KOPT-K1 (cell line): ENCODE results near the gene ERP27.

Experiments used
- H3K27ac ChIP-seq: fragments of 200-600 bp; sonication (generic); 2 replicates; pipeline ENCODE4 v1.5.1; 2016; ENCODE audit warnings: antibody characterized with exemption, mild to moderate bottlenecking, low read depth, low read length; ENCODE audit not compliant: poor library complexity, severe bottlenecking
- H3K36me3 ChIP-seq: fragments of 200-600 bp; sonication (generic); 2 replicates; pipeline ENCODE4 v1.5.1; 2017; ENCODE audit warnings: antibody characterized with exemption, mild to moderate bottlenecking, low read length, moderate library complexity; ENCODE audit not compliant: insufficient read depth
- H3K9me3 ChIP-seq: fragments of 200-600 bp; sonication (generic); 2 replicates; pipeline ENCODE4 v1.5.1; 2017; ENCODE audit warnings: antibody characterized with exemption, low read length, mild to moderate bottlenecking; ENCODE audit not compliant: insufficient read depth, poor library complexity, severe bottlenecking

ERP27 gene

DNA sequence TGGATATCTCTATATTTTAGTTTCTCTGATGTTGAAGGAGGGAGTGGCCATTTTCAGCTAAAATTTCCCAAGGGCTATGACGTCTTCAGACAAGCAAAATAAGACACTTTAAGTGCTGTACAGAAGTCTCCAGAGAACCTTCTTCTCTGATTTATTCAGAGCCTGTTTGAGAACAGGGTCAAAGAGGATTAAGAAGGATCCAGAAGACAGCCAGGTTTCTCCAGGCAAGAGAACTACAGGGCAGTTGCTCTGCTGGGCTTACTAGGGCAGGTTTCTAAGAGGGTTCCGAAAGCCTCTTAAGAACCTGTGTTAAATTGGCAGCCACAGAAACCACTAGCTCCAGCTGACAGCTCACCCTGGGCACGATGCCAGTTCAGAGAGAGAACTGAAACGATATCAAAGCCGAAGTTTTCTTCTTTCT lies 53.9 kb downstream of the ERP27 start:
- H3K27ac ChIP-seq = no peak overlapping the region
- no peaks in the 10 kb centered on the region for H3K9me3 ChIP-seq
- no peaks in the 10 kb centered on the region for H3K36me3 ChIP-seq

DNA sequence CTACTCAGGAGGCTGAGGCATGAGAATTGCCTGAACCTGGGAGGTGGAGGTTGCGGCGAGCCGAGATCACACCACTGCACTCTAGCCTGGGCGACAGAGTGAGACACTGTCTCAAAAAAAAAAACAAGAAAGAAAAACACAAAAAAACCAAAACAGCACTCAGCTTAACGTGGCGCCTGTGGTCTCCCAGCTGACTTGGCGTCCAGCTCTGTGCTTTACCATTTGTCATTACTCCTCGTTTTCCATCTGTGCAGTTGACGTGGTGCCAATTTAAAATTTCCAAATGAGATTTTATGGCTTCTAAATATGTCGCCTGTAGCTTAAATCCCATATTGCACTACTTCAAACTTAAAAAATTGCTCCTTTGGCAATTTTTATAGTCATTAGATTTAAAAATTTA lies 54.7 kb downstream of the ERP27 start:
- Histone ChIP-seq H3K27ac (no peak overlapping the region), H3K9me3 (no peaks in the 10 kb centered on the region), H3K36me3 (no peaks in the 10 kb centered on the region)

DNA sequence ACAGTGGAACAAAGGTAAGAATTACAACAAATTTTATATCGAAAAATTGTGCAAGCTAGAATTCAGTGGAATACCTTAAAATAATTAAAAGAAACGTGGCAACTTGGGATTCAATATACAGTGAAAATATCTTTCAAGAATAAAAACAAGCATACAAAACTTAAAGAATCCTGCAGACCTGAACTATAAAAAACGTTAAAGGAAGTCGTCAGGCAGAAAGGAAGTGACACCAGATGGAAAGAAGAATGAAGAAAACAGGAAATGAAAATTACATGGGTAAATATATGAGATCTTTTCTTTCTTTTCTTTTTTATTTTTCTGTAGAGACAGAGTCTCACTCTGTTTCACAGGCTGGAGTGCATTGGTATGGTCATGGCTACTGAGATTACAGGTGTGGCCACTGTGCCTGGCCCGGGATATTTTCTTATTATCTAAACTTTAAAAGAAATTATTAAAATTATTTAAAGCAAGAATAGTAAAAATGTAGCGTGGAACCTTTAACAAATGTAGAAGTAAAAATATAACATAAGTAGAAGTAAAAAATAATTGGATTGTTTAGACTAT lies 57.4 kb downstream of the ERP27 start:
- no peak overlapping the region for H3K27ac ChIP-seq
- H3K36me3 ChIP-seq = no peaks in the 10 kb centered on the region
- H3K9me3 ChIP-seq = no peaks in the 10 kb centered on the region

DNA sequence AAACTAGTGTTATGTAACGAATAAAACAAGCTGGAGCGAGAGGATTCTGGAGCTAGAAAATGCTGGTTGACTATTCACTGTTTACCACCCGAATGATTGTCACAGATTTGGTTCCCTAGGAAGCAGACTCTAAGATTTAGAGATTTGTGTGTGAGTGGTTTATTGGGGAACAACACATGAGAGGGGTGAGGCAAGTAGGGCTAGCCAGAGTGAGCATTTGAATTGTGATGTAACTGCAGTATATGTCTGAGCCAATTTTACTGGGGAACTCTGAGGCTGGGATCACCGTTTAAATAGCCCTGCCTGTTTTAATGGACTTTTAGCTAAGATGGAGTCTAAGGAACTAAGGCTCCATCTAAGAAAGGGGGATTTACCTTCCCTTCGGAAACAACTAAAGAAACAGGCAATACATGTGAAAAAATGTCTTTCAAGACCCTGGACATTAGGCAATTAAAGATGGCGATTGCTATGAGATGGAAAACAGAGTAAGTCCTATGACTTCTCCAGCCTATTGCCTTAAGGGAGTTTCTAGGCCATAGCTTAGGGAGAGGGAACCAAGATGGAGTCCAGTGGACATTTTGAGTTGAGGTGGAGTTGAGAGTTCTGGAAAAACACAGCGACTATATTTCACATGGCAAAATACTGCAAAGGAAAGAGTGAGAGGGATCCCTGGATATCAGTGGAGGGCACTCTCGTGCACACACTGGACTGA lies 59.0 kb downstream of the ERP27 start:
- Histone ChIP-seq H3K9me3 (no peaks in the 10 kb centered on the region), H3K27ac (no peak overlapping the region), H3K36me3 (no peaks in the 10 kb centered on the region)

DNA sequence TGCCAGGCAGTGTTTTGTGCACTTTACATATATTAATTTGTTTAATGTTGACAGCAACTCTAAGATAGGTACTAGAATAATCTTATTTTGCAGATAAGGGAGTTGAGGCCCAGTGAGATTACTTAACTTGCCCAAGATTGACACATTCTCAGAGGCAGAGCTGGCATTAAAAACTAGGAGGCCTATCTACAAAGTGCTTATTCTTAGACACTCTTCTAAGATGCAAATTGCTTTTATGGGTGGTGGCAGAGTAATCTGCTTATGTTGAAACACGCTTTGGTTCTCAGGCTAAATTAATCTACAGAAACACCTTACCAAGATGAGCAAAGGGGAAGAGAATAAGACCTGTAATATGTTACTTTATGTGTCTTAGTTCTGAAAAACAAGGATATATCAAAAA lies 59.8 kb downstream of the ERP27 start:
- H3K36me3 ChIP-seq = no peaks in the 10 kb centered on the region
- no peak overlapping the region for H3K27ac ChIP-seq
- no peaks in the 10 kb centered on the region for H3K9me3 ChIP-seq

DNA sequence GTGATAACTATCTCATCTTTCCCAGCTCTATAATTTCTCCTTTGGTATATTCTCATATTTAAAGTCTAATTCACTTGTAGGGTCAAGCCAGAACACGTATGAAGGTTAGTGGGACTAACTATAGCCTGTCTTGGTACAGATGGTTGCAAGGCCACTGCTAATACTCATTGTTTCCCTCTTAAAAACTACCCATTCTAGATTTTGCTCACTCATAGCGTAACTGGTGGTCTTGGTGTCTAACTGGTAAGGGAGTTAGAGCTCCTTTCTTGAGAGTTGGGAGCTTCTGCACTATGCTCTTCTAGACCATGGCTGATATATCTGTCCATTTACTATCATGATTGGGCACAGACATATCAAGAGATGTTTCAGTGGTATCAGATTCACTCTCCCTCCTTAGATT lies 61.5 kb downstream of the ERP27 start:
- Histone ChIP-seq H3K36me3 (no peaks in the 10 kb centered on the region), H3K9me3 (no peaks in the 10 kb centered on the region), H3K27ac (no peak overlapping the region)

DNA sequence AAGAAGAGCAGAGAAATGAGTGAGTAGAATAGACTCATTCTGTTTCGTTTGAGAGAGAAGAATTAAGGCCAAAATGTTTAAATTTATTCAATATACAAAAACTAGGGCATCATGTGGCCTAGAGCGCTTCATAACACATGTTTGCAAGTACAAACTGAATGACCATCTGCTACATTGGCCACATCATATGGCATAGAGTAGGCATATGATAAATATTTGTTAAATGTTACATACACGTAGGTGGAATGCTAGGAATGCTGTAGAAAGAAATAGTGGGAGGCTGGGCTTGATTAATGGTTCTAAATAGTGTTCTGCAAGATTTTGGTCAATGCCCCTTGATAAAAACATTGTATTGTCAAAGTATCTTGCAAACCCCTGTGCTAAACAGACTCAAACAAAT lies 63.5 kb downstream of the ERP27 start:
- Histone ChIP-seq H3K27ac (no peak overlapping the region), H3K9me3 (no peaks in the 10 kb centered on the region), H3K36me3 (no peaks in the 10 kb centered on the region)

DNA sequence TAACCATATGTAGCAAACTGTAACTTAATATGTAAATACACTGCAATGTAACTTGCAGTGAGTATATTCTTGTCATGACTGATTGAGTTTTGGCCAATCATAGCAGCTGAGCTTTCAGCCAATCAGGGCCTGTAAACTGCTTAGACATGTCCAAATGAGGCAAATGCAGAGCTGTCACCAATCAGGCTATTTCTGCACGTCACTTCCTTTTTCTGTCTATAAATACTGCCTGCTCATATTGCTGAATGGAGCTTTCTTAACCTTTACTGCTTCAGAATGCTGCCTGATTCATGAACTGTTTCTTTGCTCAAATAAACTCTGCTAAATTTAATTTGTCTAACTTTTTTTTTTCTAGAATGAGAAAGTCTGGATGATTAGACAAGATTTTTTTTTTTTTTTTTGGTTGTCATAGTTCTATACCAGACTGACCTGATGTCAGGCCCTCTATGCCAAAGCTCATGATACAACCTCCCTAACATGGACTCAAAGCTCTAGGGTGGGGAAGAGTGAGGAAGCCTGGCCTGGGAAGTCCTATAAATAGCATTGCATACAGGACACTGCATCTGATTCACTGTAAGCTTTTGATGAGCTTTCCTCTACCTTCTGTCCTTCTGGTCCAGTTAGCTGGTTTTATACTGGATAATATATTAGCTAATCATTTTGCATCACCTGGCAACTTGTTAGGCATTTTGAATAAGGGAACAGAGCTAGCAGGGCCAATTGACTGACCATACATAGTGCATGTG lies 64.7 kb downstream of the ERP27 start:
- no peaks in the 10 kb centered on the region for H3K9me3 ChIP-seq
- H3K36me3 ChIP-seq = no peaks in the 10 kb centered on the region
- no peak overlapping the region for H3K27ac ChIP-seq

DNA sequence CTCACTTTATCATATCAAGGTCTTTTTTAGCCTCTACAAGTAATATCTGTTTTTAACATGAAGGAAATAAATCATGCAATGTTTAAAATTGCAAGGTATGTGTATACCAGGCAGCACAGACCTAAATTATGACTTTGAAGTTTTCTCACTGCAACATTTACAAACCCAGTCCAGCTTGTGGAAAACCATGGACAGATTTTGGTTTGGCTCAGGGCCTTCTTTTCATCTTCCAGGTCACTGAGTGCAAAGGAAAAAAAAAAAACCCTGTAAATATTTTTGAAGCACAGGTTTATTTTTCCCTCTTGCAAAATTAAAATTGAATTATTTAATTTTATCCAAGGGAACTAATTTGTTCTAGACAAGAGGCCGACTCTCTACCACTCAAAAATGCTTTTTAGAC lies 66.5 kb downstream of the ERP27 start:
- Histone ChIP-seq H3K36me3 (no peaks in the 10 kb centered on the region), H3K9me3 (no peaks in the 10 kb centered on the region), H3K27ac (no peak overlapping the region)

DNA sequence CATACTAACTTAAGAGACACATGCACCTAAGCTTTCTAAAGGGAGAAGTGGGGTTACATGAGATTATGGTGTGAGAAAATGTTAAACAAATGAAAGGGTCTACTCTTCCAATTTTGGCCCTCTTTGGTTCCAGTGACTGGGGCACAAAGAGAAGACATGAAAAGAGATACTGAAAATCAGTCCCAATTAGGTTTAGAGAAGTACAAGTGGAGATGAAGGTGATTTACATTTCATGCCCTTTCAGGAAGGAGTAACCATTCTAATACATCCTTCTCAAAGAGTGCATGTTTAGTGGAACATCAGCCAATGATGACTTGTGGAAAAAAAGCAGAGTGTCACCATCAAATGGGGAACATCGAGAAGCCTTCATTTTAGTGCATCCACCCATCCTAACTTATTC lies 67.1 kb downstream of the ERP27 start:
- Histone ChIP-seq H3K9me3 (no peaks in the 10 kb centered on the region), H3K27ac (no peak overlapping the region), H3K36me3 (no peaks in the 10 kb centered on the region)

DNA sequence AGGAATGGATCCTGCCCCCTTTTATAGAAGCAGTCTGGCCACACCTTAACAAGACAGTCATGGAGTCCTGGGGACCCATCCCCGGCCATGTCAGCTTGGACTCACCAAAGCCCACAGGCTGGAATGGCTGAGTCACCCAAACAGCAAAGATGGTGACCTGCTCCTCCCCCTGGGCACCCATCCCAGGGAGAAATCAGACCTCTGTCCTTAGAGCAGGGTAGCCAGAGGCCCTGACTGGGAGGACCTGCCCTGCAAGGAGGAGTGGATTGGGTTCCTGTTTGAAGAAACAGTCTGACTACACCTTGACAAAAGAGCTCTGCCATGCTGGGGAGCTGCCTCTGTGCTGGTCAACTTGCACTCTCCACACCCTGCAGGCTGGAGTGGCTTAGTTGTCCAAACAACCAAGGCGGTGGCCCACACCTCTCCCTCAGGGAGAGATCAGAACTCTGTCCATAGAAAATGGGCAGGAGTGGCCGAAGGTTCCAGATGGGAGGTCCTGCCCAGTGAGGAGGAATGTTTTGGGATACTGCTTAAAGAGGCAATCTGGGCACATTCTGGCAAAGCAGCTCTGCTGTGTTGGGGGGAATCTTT lies 69.3 kb downstream of the ERP27 start:
- Histone ChIP-seq H3K27ac (no peak overlapping the region), H3K9me3 (no peaks in the 10 kb centered on the region), H3K36me3 (no peaks in the 10 kb centered on the region)
